ENCODE data around the gene PLEKHS1. TPM values are rescaled to one million over a fixed set of nuclear protein-coding genes. Genes with fewer than 3 reads are reported as not detected.
A peak's percentile ranks its signal among the peaks of the same experiment; 100 is the strongest.

The PLEKHS1 gene
- total RNA-seq, 4 donors from 2014 or later = 0.12 to 1.1 TPM; not detected in 2

DNA sequence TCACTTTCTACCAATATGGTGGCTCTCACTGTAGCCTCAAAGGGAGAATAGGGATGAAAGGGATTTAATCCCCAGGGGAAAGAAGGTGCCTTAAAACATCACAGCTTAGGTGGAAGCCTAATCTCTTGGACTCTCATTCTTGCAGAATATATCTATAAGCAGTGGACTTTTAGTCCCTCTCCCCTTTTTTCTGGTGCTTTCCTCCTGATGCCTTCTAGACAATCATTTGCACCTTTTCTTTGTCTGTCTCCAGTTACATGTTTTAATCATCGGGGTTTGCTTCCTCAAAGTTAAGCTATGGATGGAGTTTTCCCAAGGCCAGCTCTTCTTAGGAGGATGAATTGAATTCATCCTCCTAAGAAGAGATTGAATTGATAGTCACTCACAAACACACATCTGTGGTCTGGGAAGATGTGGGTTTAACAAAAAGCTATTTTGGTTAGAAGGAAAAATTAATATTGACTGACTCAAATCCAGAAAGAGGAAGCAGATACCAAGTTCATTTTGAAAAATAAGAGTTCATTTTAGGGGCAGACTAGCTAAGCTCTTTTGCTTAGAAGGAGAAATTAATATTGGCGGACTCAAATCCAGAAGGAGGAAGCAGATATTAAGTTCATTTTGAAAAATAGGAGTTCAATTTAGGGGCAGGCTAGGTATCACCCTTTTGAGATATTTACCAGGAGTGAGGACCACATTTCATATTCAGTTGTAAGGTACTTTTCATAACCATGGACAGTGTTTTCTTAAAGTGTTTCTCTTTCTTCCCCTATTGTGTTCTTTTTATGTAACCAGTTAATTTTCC, 35.2 kb upstream of the PLEKHS1 start:
- Histone ChIP-seq H3K4me1 (peaks cover 0 to 9% (median 4%) of the 10 kb centered on the region in 3 donors), H3K4me3 (no peak overlapping the region), H3K27me3 (no peaks in the 10 kb centered on the region), H3K36me3 (peaks cover 0 to 40% of the 10 kb centered on the region in 2 donors), H3K9me3 (no peaks in the 10 kb centered on the region), H3K27ac (no peak overlapping the region)
- TF ChIP-seq POLR2AphosphoS5 (IDR thresholded peaks at IDR 0.05) (no peak), EP300 (IDR thresholded peaks at IDR 0.05) (no peak), POLR2A (IDR thresholded peaks at IDR 0.05) (no peak)
- TF ChIP-seq, protein P1, sequence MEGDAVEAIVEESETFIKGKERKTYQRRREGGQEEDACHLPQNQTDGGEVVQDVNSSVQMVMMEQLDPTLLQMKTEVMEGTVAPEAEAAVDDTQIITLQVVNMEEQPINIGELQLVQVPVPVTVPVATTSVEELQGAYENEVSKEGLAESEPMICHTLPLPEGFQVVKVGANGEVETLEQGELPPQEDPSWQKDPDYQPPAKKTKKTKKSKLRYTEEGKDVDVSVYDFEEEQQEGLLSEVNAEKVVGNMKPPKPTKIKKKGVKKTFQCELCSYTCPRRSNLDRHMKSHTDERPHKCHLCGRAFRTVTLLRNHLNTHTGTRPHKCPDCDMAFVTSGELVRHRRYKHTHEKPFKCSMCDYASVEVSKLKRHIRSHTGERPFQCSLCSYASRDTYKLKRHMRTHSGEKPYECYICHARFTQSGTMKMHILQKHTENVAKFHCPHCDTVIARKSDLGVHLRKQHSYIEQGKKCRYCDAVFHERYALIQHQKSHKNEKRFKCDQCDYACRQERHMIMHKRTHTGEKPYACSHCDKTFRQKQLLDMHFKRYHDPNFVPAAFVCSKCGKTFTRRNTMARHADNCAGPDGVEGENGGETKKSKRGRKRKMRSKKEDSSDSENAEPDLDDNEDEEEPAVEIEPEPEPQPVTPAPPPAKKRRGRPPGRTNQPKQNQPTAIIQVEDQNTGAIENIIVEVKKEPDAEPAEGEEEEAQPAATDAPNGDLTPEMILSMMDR (IDR thresholded peaks at IDR 0.05) = no peak
- ATAC-seq = no peak
- WGBS, 2 donors (ENCODE audit: low coverage in 1 of 2) = 61 to 97% methylated on average over 2 of the region's 2 CpGs

DNA sequence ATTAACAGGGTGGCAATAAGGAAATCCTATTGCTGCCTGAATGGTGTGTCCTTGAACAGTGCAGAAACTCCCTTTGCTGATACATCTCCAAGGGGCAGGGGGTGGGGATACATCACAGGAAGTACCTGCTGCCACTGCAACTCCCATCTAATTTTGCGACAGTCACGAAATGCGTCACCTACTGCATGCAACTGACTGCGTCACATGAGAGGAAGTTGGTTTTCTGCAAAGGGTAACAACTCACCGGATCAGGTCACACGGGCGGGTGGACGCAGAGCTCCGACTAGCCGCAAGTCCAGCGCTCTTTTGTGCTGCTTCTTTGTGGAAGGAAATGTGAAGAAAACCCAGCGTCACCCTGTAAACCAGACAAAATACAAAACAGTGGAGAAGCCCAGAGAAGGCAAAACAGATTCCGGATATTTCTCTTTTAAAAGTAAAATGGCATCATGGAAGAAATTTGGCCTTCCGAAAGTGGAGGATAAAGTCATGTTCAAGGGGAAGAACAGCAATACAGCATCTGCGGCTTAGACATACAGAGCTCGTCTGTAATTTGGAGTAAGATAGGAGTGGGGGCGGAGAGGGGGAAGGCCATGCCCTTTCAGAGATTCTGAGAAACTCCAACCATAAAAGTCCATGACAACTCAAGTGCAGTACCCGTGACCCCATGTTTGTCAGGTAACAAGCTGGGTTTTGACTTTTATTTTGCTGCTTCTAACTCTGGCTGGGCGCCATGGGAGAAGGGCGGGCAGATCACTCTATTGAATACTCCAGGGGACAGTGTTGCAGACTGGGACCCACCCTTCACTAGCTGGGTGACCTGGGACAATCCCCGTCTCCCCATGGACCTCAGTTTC, 32.3 kb upstream of the PLEKHS1 start:
- no peaks in the 10 kb centered on the region for H3K9me3 ChIP-seq
- no peaks in the 10 kb centered on the region for H3K4me1 ChIP-seq
- WGBS, 2 donors (ENCODE audit: low coverage in 1 of 2) = 93 to 94% methylated on average over 3 to 12 of the region's 21 CpGs
- no peak for TF ChIP-seq EP300 (IDR thresholded peaks at IDR 0.05)
- TF ChIP-seq POLR2AphosphoS5 (IDR thresholded peaks at IDR 0.05) = no peak
- TF ChIP-seq, protein P1 (IDR thresholded peaks at IDR 0.05) = no peak
- H3K4me3 ChIP-seq = no peak overlapping the region
- no peak for ATAC-seq
- H3K36me3 ChIP-seq = peaks cover 0 to 69% of the 10 kb centered on the region in 2 donors
- H3K27ac ChIP-seq = no peak overlapping the region
- H3K27me3 ChIP-seq = no peaks in the 10 kb centered on the region

DNA sequence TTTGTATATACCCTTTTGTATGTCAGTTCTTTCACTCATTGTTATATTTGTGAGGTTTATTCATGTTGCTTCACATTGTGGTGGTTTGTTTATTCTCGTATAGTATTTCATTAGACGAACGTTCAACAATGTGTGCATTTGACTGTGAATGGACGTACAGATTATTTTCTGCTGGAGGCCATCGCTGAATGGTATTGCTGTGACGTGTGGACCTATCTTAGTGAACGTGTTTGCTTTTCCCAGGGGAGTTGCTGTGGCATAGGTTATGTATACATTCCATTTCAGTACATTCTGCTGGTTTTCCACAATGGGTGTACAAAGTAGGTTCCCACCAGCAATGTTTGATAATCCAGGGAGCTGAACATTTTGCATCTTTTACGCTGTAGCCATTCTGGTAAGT, 31.1 kb upstream of the PLEKHS1 start:
- no peaks in the 10 kb centered on the region for H3K9me3 ChIP-seq
- H3K27me3 ChIP-seq = no peaks in the 10 kb centered on the region
- WGBS, 2 donors (ENCODE audit: low coverage in 1 of 2) = 85 to 87% methylated on average over 7 to 8 of the region's 8 CpGs
- H3K36me3 ChIP-seq = peaks cover 0 to 73% of the 10 kb centered on the region in 2 donors
- ATAC-seq = no peak
- H3K4me1 ChIP-seq = no peaks in the 10 kb centered on the region
- no peak overlapping the region for H3K4me3 ChIP-seq
- no peak for TF ChIP-seq EP300 (IDR thresholded peaks at IDR 0.05)
- no peak for TF ChIP-seq POLR2AphosphoS5 (IDR thresholded peaks at IDR 0.05)
- TF ChIP-seq POLR2A (IDR thresholded peaks at IDR 0.05) = no peak
- TF ChIP-seq, protein P1 (IDR thresholded peaks at IDR 0.05) = no peak
- no peak overlapping the region for H3K27ac ChIP-seq

DNA sequence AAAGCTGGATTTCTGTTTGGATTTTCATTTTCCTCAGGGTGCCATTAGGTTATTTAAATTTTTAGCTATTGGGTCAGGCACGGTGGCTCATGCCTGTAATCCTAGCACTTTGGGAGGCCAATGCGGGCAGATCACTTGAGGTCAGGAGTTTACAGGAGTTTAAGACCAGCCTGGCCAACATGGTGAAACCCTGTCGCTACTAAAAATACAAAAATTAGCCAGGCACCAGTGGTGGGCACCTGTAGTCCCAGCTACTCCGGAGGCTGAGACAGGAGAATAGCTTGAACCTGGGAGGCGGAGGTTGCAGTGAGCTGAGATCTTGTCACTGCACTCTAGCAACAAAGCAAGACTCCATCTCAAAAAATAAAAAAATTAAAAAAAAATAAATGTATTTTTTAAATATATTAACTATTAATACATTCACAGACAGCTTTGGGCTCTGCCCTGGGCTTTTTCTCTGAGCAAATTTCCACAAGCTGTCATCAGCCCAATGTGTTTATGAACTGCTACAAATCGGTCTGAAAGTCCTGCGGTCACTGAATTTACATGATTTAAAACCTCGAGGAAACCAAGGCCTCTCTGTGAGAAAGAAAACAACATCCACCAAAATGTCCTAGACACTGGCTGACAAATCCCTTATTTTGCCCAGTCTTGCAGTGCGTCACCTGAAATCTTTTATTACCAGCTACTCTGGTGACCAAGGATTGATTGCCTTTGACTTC, 19.2 kb upstream of the PLEKHS1 start:
- TF ChIP-seq, protein P1 (IDR thresholded peaks at IDR 0.05) = no peak
- TF ChIP-seq EP300 (IDR thresholded peaks at IDR 0.05) = no peak
- TF ChIP-seq POLR2A (IDR thresholded peaks at IDR 0.05) = no peak
- TF ChIP-seq POLR2AphosphoS5 (IDR thresholded peaks at IDR 0.05) = no peak
- Histone ChIP-seq H3K27me3 (no peaks in the 10 kb centered on the region), H3K27ac (peak overlapping the region in 2 of 4 donors; percentile 9 to 50), H3K4me1 (peaks cover 2 to 63% (median 9%) of the 10 kb centered on the region in 3 donors), H3K36me3 (peaks cover 0 to 35% of the 10 kb centered on the region in 2 donors), H3K9me3 (no peaks in the 10 kb centered on the region), H3K4me3 (no peak overlapping the region)
- no peak for ATAC-seq
- 62 to 73% methylated on average over 8 to 9 of the region's 9 CpGs for WGBS, 2 donors (ENCODE audit: low coverage in 1 of 2)

Data from gastroesophageal sphincter (tissue), 4 donors.